Coronary artery (tissue), 2 donors: ENCODE measurements around the gene PRRG2.

Source experiments
- DNase-seq: peaks from one replicate; pipeline ENCODE4 v3.0.0-alpha.2; 2017; ENCODE audit warnings: low spot score
- H3K27ac ChIP-seq, 2 donors: fragments of 200-600 bp; sonication (generic); one replicate each; pipeline ENCODE4 v1.5.1; 2016 to 2019
- H3K4me3 ChIP-seq: fragments of 200-600 bp; sonication (generic); 2 replicates; pipeline ENCODE4 v1.5.1; 2016; ENCODE audit warnings: mild to moderate bottlenecking, moderate library complexity
- TF ChIP-seq, protein P1 (sequence below): fragments of 200-600 bp; sonication (generic); IDR thresholded peaks from one replicate; pipeline ENCODE4 v1.5.1; 2019; ENCODE audit warnings: antibody characterized with exemption

Gene PRRG2

DNA sequence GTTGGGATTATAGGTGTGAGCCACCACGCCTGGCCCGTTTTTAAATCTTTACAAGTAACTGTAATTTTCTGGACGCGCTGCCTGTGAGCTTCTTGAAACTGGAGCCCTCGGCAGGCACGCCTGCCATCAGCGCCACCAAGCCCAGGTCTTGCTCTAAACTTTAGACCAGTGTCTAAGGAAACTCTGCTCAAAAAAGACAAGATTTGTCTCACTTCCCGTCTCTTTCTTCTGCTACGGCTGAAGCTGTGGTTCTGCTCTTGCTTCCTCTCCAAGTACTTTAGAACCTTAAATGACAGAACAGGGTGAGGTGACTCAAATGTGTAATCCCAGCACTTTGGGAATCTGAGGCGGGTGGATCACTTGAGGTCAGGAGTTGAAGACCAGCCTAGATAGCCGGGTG lies 28.4 kb upstream of the PRRG2 start:
- TF ChIP-seq, protein P1, sequence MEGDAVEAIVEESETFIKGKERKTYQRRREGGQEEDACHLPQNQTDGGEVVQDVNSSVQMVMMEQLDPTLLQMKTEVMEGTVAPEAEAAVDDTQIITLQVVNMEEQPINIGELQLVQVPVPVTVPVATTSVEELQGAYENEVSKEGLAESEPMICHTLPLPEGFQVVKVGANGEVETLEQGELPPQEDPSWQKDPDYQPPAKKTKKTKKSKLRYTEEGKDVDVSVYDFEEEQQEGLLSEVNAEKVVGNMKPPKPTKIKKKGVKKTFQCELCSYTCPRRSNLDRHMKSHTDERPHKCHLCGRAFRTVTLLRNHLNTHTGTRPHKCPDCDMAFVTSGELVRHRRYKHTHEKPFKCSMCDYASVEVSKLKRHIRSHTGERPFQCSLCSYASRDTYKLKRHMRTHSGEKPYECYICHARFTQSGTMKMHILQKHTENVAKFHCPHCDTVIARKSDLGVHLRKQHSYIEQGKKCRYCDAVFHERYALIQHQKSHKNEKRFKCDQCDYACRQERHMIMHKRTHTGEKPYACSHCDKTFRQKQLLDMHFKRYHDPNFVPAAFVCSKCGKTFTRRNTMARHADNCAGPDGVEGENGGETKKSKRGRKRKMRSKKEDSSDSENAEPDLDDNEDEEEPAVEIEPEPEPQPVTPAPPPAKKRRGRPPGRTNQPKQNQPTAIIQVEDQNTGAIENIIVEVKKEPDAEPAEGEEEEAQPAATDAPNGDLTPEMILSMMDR = no peak
- DNase-seq = no peak
- H3K27ac ChIP-seq = no peak overlapping the region

DNA sequence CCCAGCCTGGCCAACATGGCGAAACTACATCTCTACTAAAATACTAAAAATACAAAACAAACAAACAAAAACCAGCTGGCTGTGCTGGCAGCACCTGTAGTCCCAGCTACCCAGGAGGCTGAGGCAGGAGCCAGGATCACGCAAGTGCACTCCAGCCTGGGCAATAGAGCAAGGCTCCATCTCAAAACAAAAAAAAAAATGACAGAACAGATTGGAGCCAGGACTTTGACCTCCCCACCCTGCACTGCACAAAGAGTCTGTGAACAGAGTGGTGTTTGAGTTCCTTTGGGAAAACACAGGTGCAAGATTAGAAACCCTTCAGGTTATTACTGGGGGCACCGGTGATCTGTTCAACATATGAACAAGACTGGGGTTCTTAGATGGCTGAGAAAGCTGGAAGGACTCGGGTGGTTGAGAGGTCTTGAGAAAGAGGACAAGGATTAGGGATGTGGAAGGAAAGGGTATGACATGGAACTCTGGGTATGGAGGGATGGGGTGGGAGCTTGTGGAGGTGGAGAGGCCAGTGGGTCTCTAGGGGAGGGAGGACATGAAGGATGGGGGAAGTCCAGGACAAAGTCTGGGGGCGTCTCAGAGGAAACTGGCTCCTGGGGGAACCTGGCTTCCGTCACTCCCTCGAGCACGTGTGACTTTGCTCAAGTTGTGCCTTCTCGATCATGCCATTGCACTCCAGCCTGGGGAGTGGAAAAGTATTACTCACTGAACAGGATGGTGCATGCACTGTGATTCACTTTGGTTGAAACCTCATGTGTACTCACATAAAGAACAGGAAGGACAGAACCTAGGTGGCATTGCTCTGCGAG lies 27.5 kb upstream of the PRRG2 start:
- Histone ChIP-seq H3K27ac (peak overlapping the region in 1 of 2 donors; percentile 66), H3K4me3 (no peak overlapping the region)
- TF ChIP-seq, protein P1 = no peak
- no peak for DNase-seq

More for the DNA sequence above, 28.4 kb upstream of the PRRG2 start:
- H3K4me3 ChIP-seq = no peak overlapping the region

DNA sequence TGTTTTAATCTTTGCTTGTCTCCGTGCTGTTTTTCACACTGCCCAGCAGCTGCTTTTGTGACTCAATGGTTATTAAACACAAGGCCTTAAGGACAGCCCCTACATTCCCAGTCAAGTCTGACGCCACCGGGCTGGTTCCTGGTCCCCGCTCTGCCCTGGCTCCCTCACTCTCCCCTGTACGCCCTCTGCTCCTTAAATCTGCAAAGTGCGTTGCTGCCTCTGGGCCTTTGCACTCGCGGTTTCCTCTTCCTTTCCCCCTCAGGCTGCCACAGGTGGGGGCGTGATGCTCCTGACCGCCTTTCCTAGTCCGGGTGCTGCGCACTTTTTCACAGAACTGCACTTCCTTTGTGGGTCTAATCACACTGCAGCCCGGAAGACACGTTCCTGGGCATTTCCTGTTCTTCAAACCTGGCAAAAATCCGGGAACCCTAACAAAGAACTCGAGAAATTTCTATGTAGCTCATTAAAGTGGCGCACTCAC lies 26.4 kb upstream of the PRRG2 start:
- DNase-seq = no peak
- TF ChIP-seq, protein P1 = no peak
- no peak overlapping the region for H3K4me3 ChIP-seq
- peak overlapping the region in 1 of 2 donors; percentile 66 for H3K27ac ChIP-seq

DNA sequence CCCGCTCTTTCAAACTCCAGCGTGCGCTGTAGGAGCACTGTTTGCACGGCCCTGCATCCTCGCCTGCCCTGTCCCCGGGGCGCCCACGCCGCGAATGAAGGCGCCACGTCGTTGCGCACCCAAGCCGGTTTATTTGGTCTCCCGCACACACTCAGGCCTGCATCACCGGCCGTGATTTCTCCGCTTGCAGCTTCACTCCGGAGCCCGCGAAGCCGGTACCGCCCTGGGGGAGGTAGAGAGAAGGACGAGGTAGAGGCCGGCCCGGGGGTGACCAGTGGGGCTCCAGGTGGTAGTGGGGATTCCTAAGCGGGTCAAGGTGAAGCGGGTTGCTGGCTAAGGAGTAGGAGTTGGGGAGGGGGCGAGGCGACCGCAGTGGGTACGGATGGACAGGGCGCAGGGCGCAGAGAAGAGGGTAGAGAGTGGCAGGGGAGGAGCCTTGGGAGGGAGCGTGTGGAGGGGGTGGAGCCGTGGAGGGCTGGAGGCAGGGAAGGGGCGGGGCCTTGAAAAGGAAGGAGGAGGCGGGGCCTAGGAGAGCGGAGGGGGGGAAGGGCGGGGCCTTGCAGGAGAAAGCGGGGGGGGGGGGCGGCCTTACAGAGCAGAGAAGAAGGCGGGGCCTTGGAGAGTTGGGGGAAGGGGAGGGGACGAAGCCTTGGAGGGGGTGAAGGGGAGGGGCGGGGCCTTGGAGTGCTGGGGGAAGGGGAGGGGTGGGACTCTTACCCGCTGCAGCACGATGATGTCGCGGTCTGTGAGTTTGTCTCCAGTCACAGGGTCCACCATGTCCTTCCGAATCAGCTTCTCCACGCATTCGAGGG lies 25.3 kb upstream of the PRRG2 start:
- H3K27ac ChIP-seq = peak overlapping the region in 1 of 2 donors; percentile 41
- DNase-seq = no peak
- H3K4me3 ChIP-seq = no peak overlapping the region
- TF ChIP-seq, protein P1 = no peak

DNA sequence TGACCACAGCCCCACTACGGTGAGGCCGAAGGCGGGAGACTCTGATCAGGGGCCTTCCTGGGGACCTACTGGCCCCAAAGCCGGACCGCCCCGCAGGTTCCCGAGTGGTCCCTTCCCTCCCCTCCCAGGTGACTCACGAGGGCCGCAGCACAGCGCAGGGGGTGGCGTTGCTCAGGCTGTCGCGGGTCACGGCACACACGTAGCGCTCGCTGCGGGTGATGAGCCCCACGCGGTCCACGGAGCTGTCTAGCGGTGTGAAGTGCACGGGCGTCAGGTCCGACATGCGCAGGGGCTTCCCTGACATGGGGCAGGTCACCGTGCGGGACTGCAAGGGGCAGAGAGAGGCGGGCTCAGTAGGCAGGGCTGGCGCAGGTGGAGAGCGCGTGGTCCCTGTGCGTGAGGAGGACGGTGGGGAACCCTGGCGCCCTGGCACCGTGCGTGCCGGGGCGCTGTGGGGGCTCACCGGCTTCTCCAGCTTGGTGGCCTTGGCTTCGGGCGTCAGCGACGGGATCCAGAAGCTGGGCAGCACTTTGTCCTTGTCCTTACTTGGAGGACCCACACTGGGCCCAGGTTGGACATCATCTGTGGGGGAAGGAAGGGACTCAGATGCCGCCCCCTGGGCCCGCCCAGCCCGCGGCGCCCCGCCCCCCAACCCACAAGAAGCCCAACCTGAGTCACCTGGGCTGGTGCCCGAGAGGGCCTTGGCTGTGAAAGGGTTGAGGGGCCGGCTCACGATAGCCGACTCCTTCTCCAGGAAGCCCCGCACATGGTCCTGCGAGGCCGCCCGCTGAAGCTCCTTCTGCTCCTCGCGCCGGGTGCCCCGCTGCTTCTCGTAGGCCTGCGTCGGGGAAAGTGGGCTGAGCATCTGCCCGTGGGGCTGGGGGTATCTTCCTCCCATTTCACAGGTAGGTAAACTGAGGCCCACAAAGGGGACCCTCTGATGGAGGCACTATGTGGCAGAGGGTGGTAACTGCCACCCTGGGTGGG lies 24.4 kb upstream of the PRRG2 start:
- TF ChIP-seq, protein P1 = no peak
- H3K4me3 ChIP-seq = no peak overlapping the region
- peak overlapping the region in 1 of 2 donors; percentile 41 for H3K27ac ChIP-seq
- no peak for DNase-seq

DNA sequence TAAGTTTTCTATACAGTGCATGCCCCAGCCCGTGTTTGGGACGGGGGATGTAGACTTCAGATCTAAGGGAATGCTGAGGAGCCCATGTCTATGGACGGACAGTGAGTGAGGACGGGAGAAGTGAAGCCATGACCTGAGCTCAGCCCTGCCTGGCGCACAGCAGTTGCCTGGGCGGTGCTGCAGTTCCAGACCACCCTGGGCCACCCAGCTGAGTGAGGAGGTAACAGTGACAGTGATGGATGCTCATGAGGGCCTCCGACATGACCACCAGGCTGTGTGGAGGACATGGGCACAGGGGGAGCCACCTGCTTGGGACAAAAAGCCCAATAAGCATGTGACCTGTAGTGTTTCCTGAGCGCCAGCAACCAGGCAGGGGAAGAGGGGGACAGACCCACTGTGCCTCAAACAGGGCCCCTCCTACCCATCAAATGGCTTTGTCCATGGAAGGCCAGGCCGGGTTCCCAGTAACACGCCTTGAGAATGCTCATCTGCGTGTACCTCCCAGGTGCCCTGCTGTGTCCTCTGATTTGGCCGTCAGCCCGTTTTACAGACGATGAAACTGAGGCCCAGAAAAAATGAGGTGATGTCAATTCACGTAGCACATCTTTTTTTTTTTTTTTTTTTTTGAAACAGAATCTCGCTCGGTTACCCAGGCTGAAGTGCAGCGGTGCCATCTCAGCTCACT lies 23.3 kb upstream of the PRRG2 start:
- no peak for DNase-seq
- Histone ChIP-seq H3K4me3 (no peak overlapping the region), H3K27ac (no peak overlapping the region)
- TF ChIP-seq, protein P1 = no peak
